GM12878 (cell line): ENCODE results near the gene CAMK2B. TPM values are rescaled to one million over a fixed set of nuclear protein-coding genes. Genes with fewer than 3 reads are reported as not detected.

Experiments used
- ATAC-seq: fragments of 200-7000 bp; cut with Tn5 transposase; 3 replicates; pipeline ENCODE4 v1.9.1; 2020; ENCODE audit warnings: mild to moderate bottlenecking, moderate library complexity
- BruUV-seq: library from RNA; stranded (reverse); fragments of 400-500 nt; replicated peaks from 2 replicates; lab custom pipeline; 2021; lab: Mats Ljungman, UMichigan
- CTCF ChIA-PET: fragments of 300-600 bp; sonication (Branson Sonifier 250); formaldehyde crosslinking; extraction: SDS; loops from one replicate; lab custom pipeline; 2021; ENCODE audit warnings: inconsistent platforms; lab: Yijun Ruan, JAX
- POLR2A ChIA-PET: fragments of 350-600 bp; formaldehyde crosslinking; extraction: SDS; loops from one replicate; lab custom pipeline; 2021; ENCODE audit warnings: inconsistent platforms; lab: Charles Lee
- RAD21 ChIA-PET: fragments of 300-600 bp; sonication (Branson Sonifier 250); formaldehyde crosslinking; loops from one replicate; lab custom pipeline; 2023; ENCODE audit warnings: antibody characterized with exemption; ENCODE audit not compliant: unreplicated experiment; lab: Charles Lee
- SMC1A ChIA-PET: fragments of 300-600 bp; sonication (Branson Sonifier 250); formaldehyde crosslinking; loops from one replicate; lab custom pipeline; 2023; ENCODE audit not compliant: unreplicated experiment, uncharacterized antibody; lab: Charles Lee
- DNase-seq: peaks from one replicate; pipeline ENCODE4 v3.0.0-alpha.2; 2011; ENCODE audit warnings: low read depth, low spot score
- FAIRE-seq: peaks from 3 replicates; lab custom pipeline; 2011; peaks lifted over from hg19 to GRCh38; lab: Jason Lieb, UNC
- H2AFZ ChIP-seq: 2 replicates; pipeline ENCODE4 v1.6.0; 2011; ENCODE audit warnings: low read depth, low read length, control low read depth; ENCODE audit not compliant: control insufficient read depth
- H3K27ac ChIP-seq: 2 replicates; pipeline ENCODE4 v1.5.1; 2011; ENCODE audit warnings: control low read depth; ENCODE audit not compliant: control insufficient read depth, insufficient read depth
- H3K27me3 ChIP-seq, 2 experiments: replicated peaks in 1 of 2; 2 replicates each; pipeline versions ENCODE4 v1.6.0 to v1.6.1; 2011; ENCODE audit warnings: low read length in 1 of 2; ENCODE audit not compliant: control insufficient read depth in 2 of 2, insufficient read depth in 2 of 2
- H3K36me3 ChIP-seq, 2 experiments: 2 replicates each; pipeline ENCODE4 v1.5.1; 2011; ENCODE audit warnings: low read length in 1 of 2; ENCODE audit not compliant: control insufficient read depth in 2 of 2, insufficient read depth in 2 of 2
- H3K4me1 ChIP-seq: 2 replicates; pipeline ENCODE4 v1.6.1; 2011; ENCODE audit warnings: mild to moderate bottlenecking, low read length, moderate library complexity, mixed read lengths; ENCODE audit not compliant: control insufficient read depth, insufficient read depth
- H3K4me2 ChIP-seq: 2 replicates; pipeline ENCODE4 v1.6.0; 2011; ENCODE audit warnings: control low read depth; ENCODE audit not compliant: control insufficient read depth, insufficient read depth
- H3K4me3 ChIP-seq: fragments of 200-600 bp; sonication (generic); 2 replicates; pipeline ENCODE4 v1.5.1; 2016
- H3K79me2 ChIP-seq: 2 replicates; pipeline ENCODE4 v1.6.0; 2011; ENCODE audit warnings: low read length; ENCODE audit not compliant: control insufficient read depth, insufficient read depth
- H3K9ac ChIP-seq: 2 replicates; pipeline ENCODE4 v1.8.0; 2011; ENCODE audit warnings: low read length, control low read depth, mixed read lengths; ENCODE audit not compliant: control insufficient read depth, insufficient read depth
- H3K9me3 ChIP-seq: replicated peaks from 3 replicates; pipeline ENCODE4 v1.5.1; 2011; ENCODE audit warnings: mild to moderate bottlenecking, low read length; ENCODE audit not compliant: control insufficient read depth, insufficient read depth
- H4K20me1 ChIP-seq: 2 replicates; pipeline ENCODE4 v1.6.0; 2011; ENCODE audit not compliant: control insufficient read depth, insufficient read depth
- HDGF ChIP-seq: fragments of 450-650 bp; IDR thresholded peaks from 2 replicates; pipeline ENCODE4 v1.6.1; 2016; ENCODE audit warnings: antibody characterized with exemption
- NFXL1 ChIP-seq: fragments of 450-650 bp; IDR thresholded peaks from 2 replicates; pipeline ENCODE4 v1.6.1; 2017; ENCODE audit warnings: antibody characterized with exemption, mild to moderate bottlenecking, borderline replicate concordance
- NR2F1 ChIP-seq: fragments of 450-650 bp; conservative IDR thresholded peaks from 2 replicates; pipeline ENCODE4 v1.6.1; 2017; ENCODE audit warnings: mild to moderate bottlenecking
- PML ChIP-seq: IDR thresholded peaks from 2 replicates; pipeline ENCODE4 v1.6.1; 2012; ENCODE audit warnings: low read length, inconsistent platforms
- ZSCAN29 ChIP-seq: fragments of 450-650 bp; IDR thresholded peaks from 2 replicates; pipeline ENCODE4 v1.6.1; 2017; ENCODE audit warnings: mild to moderate bottlenecking, moderate library complexity
- WGBS: methylation state at CpG from one replicate; pipeline ENCODE4 v1.1.6; 2016; ENCODE audit warnings: low lambda C conversion rate; ENCODE audit not compliant: insufficient replicate concordance, insufficient coverage; ENCODE audit errors: missing lambda C conversion rate; 5-methylcytosine and 5-hydroxymethylcytosine counted together
- in situ Hi-C: fragments of 300-500 bp; cut with MboI; formaldehyde crosslinking; loops from 9 replicates; pipeline ENCODE4 v1.14.3; 2018; ENCODE audit warnings: mixed read lengths
- intact Hi-C: fragments of 100-400 bp; cut with micrococcal nuclease; formaldehyde crosslinking; loops from one replicate; pipeline ENCODE4 v1.14.2; 2022; ENCODE audit not compliant: unreplicated experiment
- polyA plus RNA-seq, 11 experiments: library from polyadenylated mRNA; depleted of rRNA in 4 of 11; unstranded in 6 of 11; stranded (reverse) in 5 of 11; fragments of >200 nt; fragmentation: Nextera tagmentation in 4 of 11; fragmentation: Illumina TruSeq in 1 of 11; extraction: Ambion mirVana in 4 of 11; extraction: Trizol in 1 of 11; gene quantifications; 1 replicate in 1 of 11; 2 replicates in 10 of 11; pipeline versions ENCODE4 v1.2.1 to v1.2.3, GENCODE V29; 2011 to 2016; ENCODE audit warnings: inconsistent platforms in 2 of 11, missing spikeins in 2 of 11, low read depth in 1 of 11
- total RNA-seq, 4 experiments: library from RNA; depleted of rRNA in 3 of 4; stranded (reverse); fragments of >200 nt in 3 of 4; fragmentation: Illumina TruSeq in 1 of 4; extraction: Trizol in 1 of 4; gene quantifications; 2 replicates each; pipeline versions ENCODE4 v1.2.1 to v1.2.3, GENCODE V29; 2013 to 2021
- TF ChIP-seq, protein P1 (sequence below): fragments of 450-650 bp; IDR thresholded peaks from 2 replicates; pipeline ENCODE4 v1.6.1; 2018; ENCODE audit warnings: mild to moderate bottlenecking, low read depth, moderate library complexity; ENCODE audit not compliant: partially characterized antibody
- TF ChIP-seq, protein P2 (sequence below): fragments of 450-650 bp; IDR thresholded peaks from 2 replicates; pipeline ENCODE4 v1.6.1; 2017; ENCODE audit warnings: mild to moderate bottlenecking, low read depth, inconsistent platforms; ENCODE audit not compliant: poor library complexity, severe bottlenecking
- TF ChIP-seq, protein P3 (sequence below): fragments of 450-650 bp; IDR thresholded peaks from 2 replicates; pipeline ENCODE4 v1.6.1; 2016; ENCODE audit warnings: mild to moderate bottlenecking
- TF ChIP-seq, protein P4 (sequence below): fragments of 450-650 bp; IDR thresholded peaks from 2 replicates; pipeline ENCODE4 v1.6.1; 2014; ENCODE audit warnings: mild to moderate bottlenecking
- TF ChIP-seq, protein P5 (sequence below): IDR thresholded peaks from 2 replicates; pipeline ENCODE4 v1.6.1; 2011; ENCODE audit warnings: borderline replicate concordance, low read depth, mild to moderate bottlenecking, moderate library complexity, low read length; ENCODE audit not compliant: insufficient read depth, poor library complexity, severe bottlenecking
- TF ChIP-seq, protein P6 (sequence below): IDR thresholded peaks from 2 replicates; pipeline ENCODE4 v1.6.1; 2011; ENCODE audit warnings: mild to moderate bottlenecking, low read depth, low read length, moderate library complexity; ENCODE audit not compliant: insufficient replicate concordance
- TF ChIP-seq, protein P7 (sequence below): IDR thresholded peaks from 2 replicates; pipeline ENCODE4 v1.6.1; 2011; ENCODE audit warnings: borderline replicate concordance, low read depth, mild to moderate bottlenecking, moderate library complexity, mixed read lengths, low read length; ENCODE audit not compliant: insufficient read depth; ENCODE audit errors: extremely low read length

CAMK2B gene
- total and polyA plus RNA-seq, 10 of the 15 experiments (the other 5 are each of a cell fraction or from before 2014, with no cell fraction given), result 0.06 to 0.23 (median 0.11) TPM; not detected in 5

DNA sequence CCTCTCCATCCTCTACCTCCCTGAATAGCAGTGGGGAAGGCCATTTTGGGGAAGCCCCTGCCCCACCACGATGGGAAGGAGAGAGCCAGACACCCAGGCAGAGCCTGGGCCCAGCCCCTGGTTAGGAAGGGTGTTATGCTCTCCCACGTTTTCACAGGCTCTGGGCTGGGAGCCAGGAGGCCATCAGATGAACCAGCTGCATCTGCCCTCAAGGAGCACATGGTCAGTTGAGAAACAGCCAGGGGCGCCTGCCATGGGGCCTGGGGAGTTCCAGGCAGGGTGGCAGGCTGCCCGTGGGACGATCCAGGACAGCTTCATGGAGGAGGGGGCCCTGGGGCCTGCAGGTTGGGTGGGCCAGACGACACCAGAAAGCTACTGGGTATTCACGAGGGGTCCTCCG lies 47.5 kb downstream of the CAMK2B start:
- Histone ChIP-seq H4K20me1 (no peaks in the 10 kb centered on the region), H3K27me3 (peaks cover 0 to 1% of the 10 kb centered on the region in 2 experiments; a peak in 1 of 4 replicates), H3K27ac (no peak overlapping the region), H3K9me3 (no peaks in the 10 kb centered on the region), H3K4me1 (no peaks in the 10 kb centered on the region), H3K79me2 (no peaks in the 10 kb centered on the region), H3K4me3 (no peak overlapping the region), H2AFZ (no peak overlapping the region), H3K4me2 (no peak overlapping the region), H3K36me3 (no peaks in the 10 kb centered on the region), H3K9ac (no peak overlapping the region)
- DNase-seq (no peak), FAIRE-seq (no peak), ATAC-seq (no peak)
- ChIA-PET CTCF (no interaction called here), POLR2A (interaction anchor here (1.1 kb wide), 1 partner anchor 20 kb away, joined by 3 read pairs; no protein-coding TSS in a partner anchor), SMC1A (interaction anchor here (0.7 kb wide), 1 partner anchor 27 kb away, joined by 3 read pairs; no protein-coding TSS in a partner anchor), RAD21 (no interaction called here)
- BruUV-seq, result no TSS peak
- in situ Hi-C loops (no loop called here), intact Hi-C loops (no loop called here)
- 28% methylated on average over 8 of the region's 8 CpGs for WGBS
- no peak for TF ChIP-seq HDGF
- TF ChIP-seq NR2F1, result no peak
- TF ChIP-seq, protein P1, sequence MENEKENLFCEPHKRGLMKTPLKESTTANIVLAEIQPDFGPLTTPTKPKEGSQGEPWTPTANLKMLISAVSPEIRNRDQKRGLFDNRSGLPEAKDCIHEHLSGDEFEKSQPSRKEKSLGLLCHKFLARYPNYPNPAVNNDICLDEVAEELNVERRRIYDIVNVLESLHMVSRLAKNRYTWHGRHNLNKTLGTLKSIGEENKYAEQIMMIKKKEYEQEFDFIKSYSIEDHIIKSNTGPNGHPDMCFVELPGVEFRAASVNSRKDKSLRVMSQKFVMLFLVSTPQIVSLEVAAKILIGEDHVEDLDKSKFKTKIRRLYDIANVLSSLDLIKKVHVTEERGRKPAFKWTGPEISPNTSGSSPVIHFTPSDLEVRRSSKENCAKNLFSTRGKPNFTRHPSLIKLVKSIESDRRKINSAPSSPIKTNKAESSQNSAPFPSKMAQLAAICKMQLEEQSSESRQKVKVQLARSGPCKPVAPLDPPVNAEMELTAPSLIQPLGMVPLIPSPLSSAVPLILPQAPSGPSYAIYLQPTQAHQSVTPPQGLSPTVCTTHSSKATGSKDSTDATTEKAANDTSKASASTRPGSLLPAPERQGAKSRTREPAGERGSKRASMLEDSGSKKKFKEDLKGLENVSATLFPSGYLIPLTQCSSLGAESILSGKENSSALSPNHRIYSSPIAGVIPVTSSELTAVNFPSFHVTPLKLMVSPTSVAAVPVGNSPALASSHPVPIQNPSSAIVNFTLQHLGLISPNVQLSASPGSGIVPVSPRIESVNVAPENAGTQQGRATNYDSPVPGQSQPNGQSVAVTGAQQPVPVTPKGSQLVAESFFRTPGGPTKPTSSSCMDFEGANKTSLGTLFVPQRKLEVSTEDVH, result no peak
- TF ChIP-seq, protein P2, sequence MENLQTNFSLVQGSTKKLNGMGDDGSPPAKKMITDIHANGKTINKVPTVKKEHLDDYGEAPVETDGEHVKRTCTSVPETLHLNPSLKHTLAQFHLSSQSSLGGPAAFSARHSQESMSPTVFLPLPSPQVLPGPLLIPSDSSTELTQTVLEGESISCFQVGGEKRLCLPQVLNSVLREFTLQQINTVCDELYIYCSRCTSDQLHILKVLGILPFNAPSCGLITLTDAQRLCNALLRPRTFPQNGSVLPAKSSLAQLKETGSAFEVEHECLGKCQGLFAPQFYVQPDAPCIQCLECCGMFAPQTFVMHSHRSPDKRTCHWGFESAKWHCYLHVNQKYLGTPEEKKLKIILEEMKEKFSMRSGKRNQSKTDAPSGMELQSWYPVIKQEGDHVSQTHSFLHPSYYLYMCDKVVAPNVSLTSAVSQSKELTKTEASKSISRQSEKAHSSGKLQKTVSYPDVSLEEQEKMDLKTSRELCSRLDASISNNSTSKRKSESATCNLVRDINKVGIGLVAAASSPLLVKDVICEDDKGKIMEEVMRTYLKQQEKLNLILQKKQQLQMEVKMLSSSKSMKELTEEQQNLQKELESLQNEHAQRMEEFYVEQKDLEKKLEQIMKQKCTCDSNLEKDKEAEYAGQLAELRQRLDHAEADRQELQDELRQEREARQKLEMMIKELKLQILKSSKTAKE, result no peak
- TF ChIP-seq, protein P3, sequence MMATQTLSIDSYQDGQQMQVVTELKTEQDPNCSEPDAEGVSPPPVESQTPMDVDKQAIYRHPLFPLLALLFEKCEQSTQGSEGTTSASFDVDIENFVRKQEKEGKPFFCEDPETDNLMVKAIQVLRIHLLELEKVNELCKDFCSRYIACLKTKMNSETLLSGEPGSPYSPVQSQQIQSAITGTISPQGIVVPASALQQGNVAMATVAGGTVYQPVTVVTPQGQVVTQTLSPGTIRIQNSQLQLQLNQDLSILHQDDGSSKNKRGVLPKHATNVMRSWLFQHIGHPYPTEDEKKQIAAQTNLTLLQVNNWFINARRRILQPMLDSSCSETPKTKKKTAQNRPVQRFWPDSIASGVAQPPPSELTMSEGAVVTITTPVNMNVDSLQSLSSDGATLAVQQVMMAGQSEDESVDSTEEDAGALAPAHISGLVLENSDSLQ, result no peak
- TF ChIP-seq, protein P4, sequence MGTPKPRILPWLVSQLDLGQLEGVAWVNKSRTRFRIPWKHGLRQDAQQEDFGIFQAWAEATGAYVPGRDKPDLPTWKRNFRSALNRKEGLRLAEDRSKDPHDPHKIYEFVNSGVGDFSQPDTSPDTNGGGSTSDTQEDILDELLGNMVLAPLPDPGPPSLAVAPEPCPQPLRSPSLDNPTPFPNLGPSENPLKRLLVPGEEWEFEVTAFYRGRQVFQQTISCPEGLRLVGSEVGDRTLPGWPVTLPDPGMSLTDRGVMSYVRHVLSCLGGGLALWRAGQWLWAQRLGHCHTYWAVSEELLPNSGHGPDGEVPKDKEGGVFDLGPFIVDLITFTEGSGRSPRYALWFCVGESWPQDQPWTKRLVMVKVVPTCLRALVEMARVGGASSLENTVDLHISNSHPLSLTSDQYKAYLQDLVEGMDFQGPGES, result no peak
- TF ChIP-seq, protein P5, sequence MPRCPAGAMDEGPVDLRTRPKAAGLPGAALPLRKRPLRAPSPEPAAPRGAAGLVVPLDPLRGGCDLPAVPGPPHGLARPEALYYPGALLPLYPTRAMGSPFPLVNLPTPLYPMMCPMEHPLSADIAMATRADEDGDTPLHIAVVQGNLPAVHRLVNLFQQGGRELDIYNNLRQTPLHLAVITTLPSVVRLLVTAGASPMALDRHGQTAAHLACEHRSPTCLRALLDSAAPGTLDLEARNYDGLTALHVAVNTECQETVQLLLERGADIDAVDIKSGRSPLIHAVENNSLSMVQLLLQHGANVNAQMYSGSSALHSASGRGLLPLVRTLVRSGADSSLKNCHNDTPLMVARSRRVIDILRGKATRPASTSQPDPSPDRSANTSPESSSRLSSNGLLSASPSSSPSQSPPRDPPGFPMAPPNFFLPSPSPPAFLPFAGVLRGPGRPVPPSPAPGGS, result no peak
- TF ChIP-seq ZSCAN29, result no peak
- TF ChIP-seq, protein P6, sequence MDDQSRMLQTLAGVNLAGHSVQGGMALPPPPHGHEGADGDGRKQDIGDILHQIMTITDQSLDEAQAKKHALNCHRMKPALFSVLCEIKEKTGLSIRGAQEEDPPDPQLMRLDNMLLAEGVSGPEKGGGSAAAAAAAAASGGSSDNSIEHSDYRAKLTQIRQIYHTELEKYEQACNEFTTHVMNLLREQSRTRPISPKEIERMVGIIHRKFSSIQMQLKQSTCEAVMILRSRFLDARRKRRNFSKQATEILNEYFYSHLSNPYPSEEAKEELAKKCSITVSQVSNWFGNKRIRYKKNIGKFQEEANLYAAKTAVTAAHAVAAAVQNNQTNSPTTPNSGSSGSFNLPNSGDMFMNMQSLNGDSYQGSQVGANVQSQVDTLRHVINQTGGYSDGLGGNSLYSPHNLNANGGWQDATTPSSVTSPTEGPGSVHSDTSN, result no peak
- TF ChIP-seq, protein P7, sequence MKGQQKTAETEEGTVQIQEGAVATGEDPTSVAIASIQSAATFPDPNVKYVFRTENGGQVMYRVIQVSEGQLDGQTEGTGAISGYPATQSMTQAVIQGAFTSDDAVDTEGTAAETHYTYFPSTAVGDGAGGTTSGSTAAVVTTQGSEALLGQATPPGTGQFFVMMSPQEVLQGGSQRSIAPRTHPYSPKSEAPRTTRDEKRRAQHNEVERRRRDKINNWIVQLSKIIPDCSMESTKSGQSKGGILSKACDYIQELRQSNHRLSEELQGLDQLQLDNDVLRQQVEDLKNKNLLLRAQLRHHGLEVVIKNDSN, result no peak
- no peak for TF ChIP-seq NFXL1
- TF ChIP-seq PML, result no peak
